Left lung (tissue), 10 donors: ENCODE data around the gene P3H2. TPM values are rescaled to one million over a fixed set of nuclear protein-coding genes. Genes with fewer than 3 reads are reported as not detected.

Experiments used
- ATAC-seq: fragments of 200-7000 bp; cut with Tn5 transposase; one replicate; pipeline ENCODE4 v1.9.1; 2020; ENCODE audit warnings: moderate library complexity
- DNase-seq, 4 donors: peaks; one replicate each; pipeline ENCODE4 v3.0.0-alpha.2; 2013 to 2020
- H3K27ac ChIP-seq, 2 donors: fragments of 200-600 bp; sonication (generic) in 1 of 2; one replicate each; pipeline versions ENCODE4 v1.5.0 to v1.8.0; 2020 to 2021
- H3K27me3 ChIP-seq, 2 donors: fragments of 200-600 bp; sonication (generic) in 1 of 2; one replicate each; pipeline versions ENCODE4 v1.5.0 to v1.8.0; 2020 to 2021
- H3K36me3 ChIP-seq, 2 donors: fragments of 200-600 bp; sonication (generic) in 1 of 2; one replicate each; pipeline versions ENCODE4 v1.5.0 to v1.8.0; 2020 to 2021
- H3K4me1 ChIP-seq, 2 donors: fragments of 200-600 bp; one replicate each; pipeline ENCODE4 v1.8.0; 2021
- H3K4me3 ChIP-seq, 2 donors: fragments of 200-600 bp; sonication (generic) in 1 of 2; one replicate each; pipeline versions ENCODE4 v1.5.0 to v1.8.0; 2020 to 2021; ENCODE audit warnings: mild to moderate bottlenecking in 1 of 2
- H3K9me3 ChIP-seq, 2 donors: fragments of 200-600 bp; sonication (generic) in 1 of 2; one replicate each; pipeline versions ENCODE4 v1.5.0 to v1.8.0; 2020 to 2021
- intact Hi-C, 2 donors: fragments of 100-400 bp; cut with DNase I; formaldehyde crosslinking; loops; one replicate each; pipeline versions ENCODE4 v1.11.2 to v1.14.2; 2022
- polyA plus RNA-seq, 6 donors: library from polyadenylated mRNA; unstranded; fragments of 120-200 nt; gene quantifications; one replicate each; pipeline ENCODE4 v1.2.1, GENCODE V29; 2013; ENCODE audit not compliant: insufficient read length in 6 of 6
- total RNA-seq, 2 donors: library from RNA; stranded (reverse); fragmentation: NEBNext Ultra II Directional; extraction: Animal tissue kit (Norgen Biotek cat#: 25700); gene quantifications; one replicate each; pipeline ENCODE4 v1.2.1, GENCODE V29; 2021
- TF ChIP-seq, protein P1 (sequence below), 2 donors: fragments of 200-600 bp; sonication (generic) in 1 of 2; IDR thresholded peaks; one replicate each; pipeline versions ENCODE4 v1.5.0 to v1.8.0; 2021; ENCODE audit warnings: antibody characterized with exemption in 2 of 2
- donor health status: DM: no; HTN: yes; CAD: no.
- donor health status: DM: no; HTN: no; CAD: no.

The P3H2 gene
- total and polyA plus RNA-seq, 8 donors: 29.1 to 50.7 (median 36.1) TPM

DNA sequence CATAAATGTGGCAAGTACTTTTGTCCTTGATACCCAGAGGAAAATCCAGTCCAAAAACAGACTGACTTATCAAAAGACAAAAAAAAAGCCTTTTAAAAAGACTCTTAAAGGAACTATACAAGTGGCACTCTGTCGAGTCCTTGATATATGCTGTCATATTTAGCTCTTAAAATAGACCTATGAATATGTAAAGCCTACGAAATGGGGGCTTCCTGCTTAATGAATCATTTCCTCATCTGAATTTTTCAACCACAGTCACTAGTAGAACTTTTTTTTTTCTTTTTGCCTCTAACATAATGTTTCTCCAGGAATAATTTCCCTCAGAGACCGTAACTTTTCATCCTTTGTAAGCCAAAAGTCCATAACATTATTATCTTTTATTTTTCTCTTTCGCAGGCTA is 95.8 kb downstream of the P3H2 start:
- Histone ChIP-seq H3K36me3 (no peaks in the 10 kb centered on the region), H3K4me1 (no peaks in the 10 kb centered on the region), H3K9me3 (no peaks in the 10 kb centered on the region), H3K27ac (no peak overlapping the region), H3K27me3 (no peaks in the 10 kb centered on the region), H3K4me3 (no peak overlapping the region)
- ATAC-seq: peak; percentile 64
- intact Hi-C loops: no loop called here
- TF ChIP-seq, protein P1, sequence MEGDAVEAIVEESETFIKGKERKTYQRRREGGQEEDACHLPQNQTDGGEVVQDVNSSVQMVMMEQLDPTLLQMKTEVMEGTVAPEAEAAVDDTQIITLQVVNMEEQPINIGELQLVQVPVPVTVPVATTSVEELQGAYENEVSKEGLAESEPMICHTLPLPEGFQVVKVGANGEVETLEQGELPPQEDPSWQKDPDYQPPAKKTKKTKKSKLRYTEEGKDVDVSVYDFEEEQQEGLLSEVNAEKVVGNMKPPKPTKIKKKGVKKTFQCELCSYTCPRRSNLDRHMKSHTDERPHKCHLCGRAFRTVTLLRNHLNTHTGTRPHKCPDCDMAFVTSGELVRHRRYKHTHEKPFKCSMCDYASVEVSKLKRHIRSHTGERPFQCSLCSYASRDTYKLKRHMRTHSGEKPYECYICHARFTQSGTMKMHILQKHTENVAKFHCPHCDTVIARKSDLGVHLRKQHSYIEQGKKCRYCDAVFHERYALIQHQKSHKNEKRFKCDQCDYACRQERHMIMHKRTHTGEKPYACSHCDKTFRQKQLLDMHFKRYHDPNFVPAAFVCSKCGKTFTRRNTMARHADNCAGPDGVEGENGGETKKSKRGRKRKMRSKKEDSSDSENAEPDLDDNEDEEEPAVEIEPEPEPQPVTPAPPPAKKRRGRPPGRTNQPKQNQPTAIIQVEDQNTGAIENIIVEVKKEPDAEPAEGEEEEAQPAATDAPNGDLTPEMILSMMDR (IDR thresholded peaks at IDR 0.05): no peak
- DNase-seq: no peak

DNA sequence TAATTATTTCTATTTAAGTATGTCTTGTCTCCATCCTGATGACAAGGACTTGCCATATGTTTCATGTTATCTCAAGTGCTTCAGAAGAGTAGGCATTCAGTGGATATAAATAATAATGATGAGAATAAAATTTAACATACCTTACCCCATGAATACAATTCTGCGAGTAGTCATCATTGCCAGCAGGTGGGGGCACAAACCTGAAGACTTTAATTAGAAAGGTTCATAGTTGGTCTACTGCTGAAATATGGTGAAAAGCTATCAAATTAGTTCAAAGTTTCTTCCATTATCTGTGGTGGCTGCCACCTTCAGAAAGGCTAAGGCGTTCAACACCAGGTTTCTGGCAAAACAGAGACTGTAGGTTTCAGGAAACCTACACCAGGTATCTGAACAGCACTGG is 100.9 kb downstream of the P3H2 start:
- TF ChIP-seq, protein P1 (IDR thresholded peaks at IDR 0.05): no peak
- Histone ChIP-seq H3K36me3 (no peaks in the 10 kb centered on the region), H3K9me3 (no peaks in the 10 kb centered on the region), H3K4me1 (no peaks in the 10 kb centered on the region), H3K4me3 (no peak overlapping the region), H3K27ac (no peak overlapping the region), H3K27me3 (no peaks in the 10 kb centered on the region)
- DNase-seq (no peak), ATAC-seq (no peak)
- intact Hi-C loops: no loop called here

DNA sequence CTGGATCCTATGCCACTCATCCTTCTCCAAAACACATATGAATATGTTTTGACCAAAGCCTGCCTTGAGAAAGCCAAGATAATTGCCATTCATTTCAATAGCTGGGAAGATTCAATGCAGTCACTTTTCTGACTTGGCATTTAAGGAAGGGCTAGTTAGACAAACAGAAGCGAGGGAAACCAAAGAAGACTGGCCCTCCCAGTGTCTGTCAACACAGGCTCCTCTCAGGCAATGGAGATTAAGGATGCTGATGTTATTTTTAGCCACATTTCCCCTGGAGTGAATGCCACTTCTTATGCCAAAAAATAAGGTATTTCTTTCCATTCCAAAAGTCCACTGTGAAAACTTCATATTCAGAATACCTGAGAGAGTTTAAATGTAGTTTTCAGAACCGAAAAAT is 101.7 kb downstream of the P3H2 start:
- Histone ChIP-seq H3K36me3 (no peaks in the 10 kb centered on the region), H3K27me3 (no peaks in the 10 kb centered on the region), H3K9me3 (no peaks in the 10 kb centered on the region), H3K4me3 (no peak overlapping the region), H3K4me1 (no peaks in the 10 kb centered on the region), H3K27ac (no peak overlapping the region)
- intact Hi-C loops: no loop called here
- no peak for DNase-seq
- TF ChIP-seq, protein P1 (IDR thresholded peaks at IDR 0.05): no peak
- no peak for ATAC-seq

DNA sequence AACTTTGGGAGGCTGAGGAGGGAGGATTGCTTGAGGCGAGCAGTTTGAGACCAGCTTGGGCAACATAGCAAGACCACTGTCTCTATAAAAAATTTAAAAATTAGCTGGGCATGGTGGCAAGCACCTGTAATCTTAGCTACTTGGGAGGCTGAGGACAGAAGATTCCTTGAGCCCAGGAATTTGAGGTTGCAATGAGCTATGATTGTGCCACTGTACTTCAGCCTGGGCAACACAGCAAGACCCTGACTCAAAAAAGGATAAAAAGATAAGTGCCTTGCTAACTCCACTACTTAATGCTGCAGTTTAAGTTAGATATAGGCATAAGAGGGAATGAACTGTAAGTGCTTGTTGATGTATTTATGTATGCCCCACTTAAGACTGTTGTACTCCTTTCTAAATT is 102.2 kb downstream of the P3H2 start:
- no peak for DNase-seq
- H3K4me1 ChIP-seq: no peaks in the 10 kb centered on the region
- no peak overlapping the region for H3K27ac ChIP-seq
- intact Hi-C loops: no loop called here
- no peaks in the 10 kb centered on the region for H3K36me3 ChIP-seq
- peaks cover 0 to under 1% of the 10 kb centered on the region in 2 donors for H3K27me3 ChIP-seq
- no peak for ATAC-seq
- H3K4me3 ChIP-seq: no peak overlapping the region
- TF ChIP-seq, protein P1 (IDR thresholded peaks at IDR 0.05): no peak
- H3K9me3 ChIP-seq: no peaks in the 10 kb centered on the region

DNA sequence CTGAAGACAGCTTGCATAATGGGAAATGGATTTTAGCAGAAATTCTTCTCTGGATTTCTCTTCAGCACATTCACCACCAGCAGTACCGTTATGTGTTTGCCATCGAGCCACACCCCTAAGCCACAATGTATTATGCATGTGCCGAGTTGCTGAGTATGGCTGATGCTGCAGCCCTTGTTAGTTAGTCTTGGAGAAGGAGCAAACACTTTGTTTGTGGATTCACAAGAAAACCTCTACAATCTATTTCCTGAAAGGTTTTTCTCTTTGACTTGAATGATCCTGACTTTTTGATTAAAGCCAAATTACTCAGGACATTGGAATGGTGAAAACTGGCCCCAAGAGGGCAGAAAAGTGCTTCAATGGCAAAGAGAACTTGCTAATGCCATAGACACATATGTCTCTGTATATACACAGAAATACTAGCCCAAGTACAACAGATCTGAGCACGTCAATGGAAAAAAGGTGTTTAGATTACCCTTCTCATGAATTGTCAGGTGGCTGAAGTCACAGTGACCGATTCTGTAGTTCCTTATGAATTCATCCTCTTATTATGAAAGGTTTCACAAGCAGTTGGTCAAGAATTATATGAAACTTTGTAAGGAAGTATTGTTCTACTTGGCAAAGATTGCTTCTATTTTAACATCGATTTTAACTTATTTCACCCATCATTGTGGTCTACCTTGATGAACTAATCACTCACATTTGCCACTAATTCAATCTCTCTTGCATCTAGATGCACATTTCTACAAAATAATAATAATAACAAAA is 103.0 kb downstream of the P3H2 start:
- intact Hi-C loops: no loop called here
- Histone ChIP-seq H3K4me3 (no peak overlapping the region), H3K4me1 (no peaks in the 10 kb centered on the region), H3K27ac (no peak overlapping the region), H3K27me3 (peaks cover 0 to 4% of the 10 kb centered on the region in 2 donors), H3K9me3 (no peaks in the 10 kb centered on the region), H3K36me3 (no peaks in the 10 kb centered on the region)
- ATAC-seq (peak; percentile 96), DNase-seq (peak in 2 of 4 donors; percentile 29 to 54)
- TF ChIP-seq, protein P1 (IDR thresholded peaks at IDR 0.05): no peak
